GM19463 (cell line): ENCODE measurements around the gene HECW1.
"Not testable (repeated sequence)": the region's sequence is repeated elsewhere in the genome, so short reads cannot be mapped to it uniquely, and the experiment has no call there.

Source experiments
- ATAC-seq: cut with Tn5 transposase; IDR thresholded peaks from one replicate; pipeline ENCODE4 v1.9.1; 2021; ENCODE audit warnings: mild to moderate bottlenecking, moderate library complexity; ENCODE audit not compliant: unreplicated experiment

Gene HECW1

GRCh38 chr7:43112459-43112940 lies at the start of gene HECW1:
TSS of gene HECW1 (plus strand) at chr7:43112647. CDS start at chr7:43243906, 131,259 bp downstream.
- ATAC-seq = no peak

GRCh38 chr7:43071604-43072003 lies 40.8 kb upstream of the HECW1 start:
- ATAC-seq = no peak

- ATAC-seq = no peak
Measured at GRCh38 chr7:43072530-43072929, 39.9 kb upstream of the HECW1 start.

- ATAC-seq = not testable (repeated sequence)
Measured at GRCh38 chr7:43073811-43074210, 38.6 kb upstream of the HECW1 start.

- peak; percentile 58 for ATAC-seq
Measured at GRCh38 chr7:43076189-43076605, 36.2 kb upstream of the HECW1 start.

- no peak for ATAC-seq
Measured at GRCh38 chr7:43076606-43077005, 35.8 kb upstream of the HECW1 start.

- ATAC-seq = no peak
Measured at GRCh38 chr7:43077285-43077684, 35.2 kb upstream of the HECW1 start.

- no peak for ATAC-seq
Measured at GRCh38 chr7:43077732-43078391, 34.6 kb upstream of the HECW1 start.

- ATAC-seq = no peak
Measured at GRCh38 chr7:43078794-43079193, 33.7 kb upstream of the HECW1 start.

GRCh38 chr7:43081603-43082002 lies 30.8 kb upstream of the HECW1 start:
- no peak for ATAC-seq

- no peak for ATAC-seq
Measured at GRCh38 chr7:43083106-43083505, 29.3 kb upstream of the HECW1 start.

- ATAC-seq = no peak
Measured at GRCh38 chr7:43085017-43085416, 27.4 kb upstream of the HECW1 start.

- ATAC-seq = no peak
Measured at GRCh38 chr7:43085992-43086391, 26.5 kb upstream of the HECW1 start.

- no peak for ATAC-seq
Measured at GRCh38 chr7:43092819-43093218, 19.6 kb upstream of the HECW1 start.

- no peak for ATAC-seq
Measured at GRCh38 chr7:43096875-43097274, 15.6 kb upstream of the HECW1 start.

GRCh38 chr7:43099750-43100149 lies 12.7 kb upstream of the HECW1 start:
- no peak for ATAC-seq

GRCh38 chr7:43104874-43105520 lies 7.5 kb upstream of the HECW1 start:
- no peak for ATAC-seq

- no peak for ATAC-seq
Measured at GRCh38 chr7:43105521-43106120, 6.8 kb upstream of the HECW1 start.

- peak; percentile 95 for ATAC-seq
Measured at GRCh38 chr7:43108255-43109011, 4.0 kb upstream of the HECW1 start.

GRCh38 chr7:43110791-43111535 lies 1.5 kb upstream of the HECW1 start:
- ATAC-seq = no peak
